IPS-11a (cell line): ENCODE measurements around the gene NRG3.

Experiments
- H3K4me3 ChIP-seq: one replicate; pipeline ENCODE4 v1.5.1; 2013; ENCODE audit warnings: low read depth, low read length, control low read depth

The NRG3 gene

GRCh38 chr10:82462910-82463551 is 588.0 kb downstream of the NRG3 start:
- no peak overlapping the region for H3K4me3 ChIP-seq

GRCh38 chr10:82463614-82464013 is 588.6 kb downstream of the NRG3 start:
- no peak overlapping the region for H3K4me3 ChIP-seq

- no peak overlapping the region for H3K4me3 ChIP-seq
Observed at GRCh38 chr10:82464191-82464818, 589.3 kb downstream of the NRG3 start.

GRCh38 chr10:82464966-82465365 is 590.0 kb downstream of the NRG3 start:
- no peak overlapping the region for H3K4me3 ChIP-seq

GRCh38 chr10:82468453-82468852 is 593.5 kb downstream of the NRG3 start:
- H3K4me3 ChIP-seq, result no peak overlapping the region

- no peak overlapping the region for H3K4me3 ChIP-seq
Observed at GRCh38 chr10:82472406-82473335, 597.7 kb downstream of the NRG3 start.

- no peak overlapping the region for H3K4me3 ChIP-seq
Observed at GRCh38 chr10:82477776-82478175, 602.8 kb downstream of the NRG3 start.

- no peak overlapping the region for H3K4me3 ChIP-seq
Observed at GRCh38 chr10:82492647-82493046, 617.7 kb downstream of the NRG3 start.

- H3K4me3 ChIP-seq, result no peak overlapping the region
Observed at GRCh38 chr10:82496114-82496513, 621.1 kb downstream of the NRG3 start.

- no peak overlapping the region for H3K4me3 ChIP-seq
Observed at GRCh38 chr10:82497439-82497838, 622.4 kb downstream of the NRG3 start.

GRCh38 chr10:82498976-82499375 is 624.0 kb downstream of the NRG3 start:
- no peak overlapping the region for H3K4me3 ChIP-seq

GRCh38 chr10:82505009-82505408 is 630.0 kb downstream of the NRG3 start:
- H3K4me3 ChIP-seq, result no peak overlapping the region

GRCh38 chr10:82506680-82507376 is 631.8 kb downstream of the NRG3 start:
- no peak overlapping the region for H3K4me3 ChIP-seq

GRCh38 chr10:82515256-82515655 is 640.3 kb downstream of the NRG3 start:
- no peak overlapping the region for H3K4me3 ChIP-seq

- no peak overlapping the region for H3K4me3 ChIP-seq
Observed at GRCh38 chr10:82529062-82529461, 654.1 kb downstream of the NRG3 start.

GRCh38 chr10:82535457-82535856 is 660.5 kb downstream of the NRG3 start:
- H3K4me3 ChIP-seq, result no peak overlapping the region

GRCh38 chr10:82536668-82537067 is 661.7 kb downstream of the NRG3 start:
- H3K4me3 ChIP-seq, result no peak overlapping the region

GRCh38 chr10:82538272-82538671 is 663.3 kb downstream of the NRG3 start:
- H3K4me3 ChIP-seq, result no peak overlapping the region

- no peak overlapping the region for H3K4me3 ChIP-seq
Observed at GRCh38 chr10:82543631-82544030, 668.6 kb downstream of the NRG3 start.

- no peak overlapping the region for H3K4me3 ChIP-seq
Observed at GRCh38 chr10:82544377-82544776, 669.4 kb downstream of the NRG3 start.

GRCh38 chr10:82551506-82551905 is 676.5 kb downstream of the NRG3 start:
- no peak overlapping the region for H3K4me3 ChIP-seq
